Stimulated activated naive CD8-positive, alpha-beta T cell treated with anti-CD3 and anti-CD28 coated beads, Interleukin-15, amount 100 ng/mL, for 72 hours (primary cell): ENCODE measurements around the gene TNFSF9.

Experiments used
- ATAC-seq: fragments of 150-1000 bp; cut with Tn5 transposase; 2 replicates; pipeline ENCODE4 v1.10.0; 2021; ENCODE audit warnings: mild to moderate bottlenecking, moderate library complexity
- DNase-seq, 2 donors: peaks; one replicate each; pipeline ENCODE4 v3.0.0; 2021 to 2022
- H3K27ac Mint-ChIP-seq, 2 donors: one replicate each; pipeline ENCODE4 v1.8.0; 2022; ENCODE audit warnings: mild to moderate bottlenecking in 2 of 2, mixed read lengths in 2 of 2, moderate library complexity in 2 of 2
- H3K27me3 Mint-ChIP-seq: one replicate; pipeline ENCODE4 v1.8.0; 2022; ENCODE audit warnings: mixed read lengths
- H3K4me1 Mint-ChIP-seq: one replicate; pipeline ENCODE4 v1.8.0; 2022; ENCODE audit warnings: mild to moderate bottlenecking, mixed read lengths
- H3K4me3 Mint-ChIP-seq, 2 donors: one replicate each; pipeline ENCODE4 v1.8.0; 2022; ENCODE audit warnings: mild to moderate bottlenecking in 2 of 2, mixed read lengths in 2 of 2, moderate library complexity in 1 of 2
- H3K9me3 Mint-ChIP-seq, 2 donors: one replicate each; pipeline ENCODE4 v1.8.0; 2022; ENCODE audit warnings: mixed read lengths in 2 of 2

TNFSF9 gene

DNA sequence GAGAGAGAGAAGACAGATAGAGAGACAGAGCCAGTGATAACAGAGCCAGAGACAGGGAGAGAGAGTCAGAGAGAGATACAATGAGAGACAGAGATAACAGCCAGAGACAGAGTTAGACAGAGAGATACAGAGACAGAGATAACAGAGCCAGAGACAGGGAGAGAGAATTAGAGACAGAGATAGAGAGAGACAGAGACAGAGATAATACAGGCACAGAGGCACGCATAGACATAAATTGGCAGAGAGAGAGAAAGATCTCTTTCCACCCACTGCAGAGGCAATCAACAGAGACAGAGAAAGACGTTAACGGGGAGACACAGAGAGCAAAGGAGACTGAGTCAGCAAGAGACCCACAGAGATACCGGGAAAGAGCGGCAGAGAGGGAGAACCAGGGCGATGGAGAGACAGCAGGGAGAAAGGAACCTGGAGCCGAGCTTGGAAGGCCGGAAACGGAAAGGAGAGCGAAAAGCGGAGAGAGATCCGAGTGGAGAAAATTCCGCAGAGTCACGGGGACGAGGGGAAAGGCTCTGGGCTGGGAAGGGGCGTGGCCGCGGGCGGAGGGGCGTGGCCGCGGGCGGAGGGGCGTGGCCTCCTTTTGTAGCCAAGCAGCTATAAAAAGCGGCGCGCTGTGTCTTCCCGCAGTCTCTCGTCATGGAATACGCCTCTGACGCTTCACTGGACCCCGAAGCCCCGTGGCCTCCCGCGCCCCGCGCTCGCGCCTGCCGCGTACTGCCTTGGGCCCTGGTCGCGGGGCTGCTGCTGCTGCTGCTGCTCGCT lies at the start of gene TNFSF9:
Gene TNFSF9, plus strand, starts transcription at position 641 of the 777 bp plus-strand sequence. Its CDS starts 11 bp downstream, at position 652.
- DNase-seq (peak; percentile 76 to 80), ATAC-seq (peak; percentile 72)
- H3K4me3 Mint-ChIP-seq: peak within 1 kb of the TSS; percentile 79 to 87

DNA sequence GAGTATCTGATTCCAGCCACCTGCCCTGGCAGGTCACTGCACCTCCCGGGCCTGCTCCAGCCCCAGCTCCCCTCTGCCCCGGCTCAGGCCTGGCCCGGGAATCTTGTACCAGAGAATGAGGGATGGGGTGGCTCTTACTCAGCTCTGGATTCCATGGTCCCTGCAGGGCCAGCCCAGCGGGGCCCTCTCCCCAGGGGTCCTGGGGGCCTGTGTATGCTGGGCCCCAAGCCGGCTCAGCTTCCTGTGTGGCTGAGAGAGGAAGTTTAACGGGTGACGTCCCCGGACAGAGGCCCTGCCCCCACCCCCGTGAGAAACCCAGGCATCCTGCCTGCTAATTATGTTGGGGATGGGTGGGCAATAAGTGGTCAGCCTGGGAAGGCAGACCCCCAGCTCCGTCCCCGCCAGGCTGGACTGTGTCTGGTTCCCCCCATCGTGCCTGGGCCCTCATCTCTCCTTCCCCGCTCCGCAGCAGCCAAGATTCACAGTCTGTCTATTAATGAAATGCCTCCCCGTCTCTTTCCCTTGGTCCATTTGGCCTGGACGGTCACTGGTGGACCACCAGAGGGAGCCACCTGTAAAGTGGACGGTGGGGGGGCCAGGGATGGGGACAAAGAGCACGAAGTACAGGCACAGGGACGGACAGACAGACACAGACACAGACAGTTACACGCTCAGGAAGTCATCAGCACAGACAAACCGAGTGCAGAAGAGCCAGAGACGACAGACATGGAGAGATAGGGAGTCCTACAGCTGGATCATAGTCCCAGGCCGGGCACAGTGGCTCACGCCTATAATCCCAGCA lies 49.1 kb upstream of the TNFSF9 start, which contains the start of gene DENND1C:
Gene DENND1C, minus strand, starts transcription at position 247 of the 802 bp plus-strand sequence. Its CDS starts 92 bp downstream, at position 155.
- H3K4me3 Mint-ChIP-seq: peak within 1 kb of the TSS; percentile 83 to 93
- H3K27me3 Mint-ChIP-seq: no peaks in the 10 kb centered on the region
- peak within 1 kb of the TSS; percentile 96 to 97 for H3K27ac Mint-ChIP-seq
- DNase-seq (peak; percentile 67 to 79), ATAC-seq (peak; percentile 94)
- H3K4me1 Mint-ChIP-seq: peaks cover 39% of the 10 kb centered on the region
- no peaks in the 10 kb centered on the region for H3K9me3 Mint-ChIP-seq

More for the DNA sequence above, at the start of gene TNFSF9:
- Mint-ChIP-seq H3K4me1 (peaks cover 38% of the 10 kb centered on the region), H3K27ac (peak within 1 kb of the TSS; percentile 26 to 77), H3K27me3 (peaks cover 50% of the 10 kb centered on the region), H3K9me3 (no peaks in the 10 kb centered on the region)

- ATAC-seq (peak; percentile 21), DNase-seq (no peak)
- peaks cover 39% of the 10 kb centered on the region for H3K4me1 Mint-ChIP-seq
- no peaks in the 10 kb centered on the region for H3K9me3 Mint-ChIP-seq
- H3K4me3 Mint-ChIP-seq: peak overlapping the region; percentile 83 to 93
- H3K27ac Mint-ChIP-seq: peak overlapping the region; percentile 96 to 97
- no peaks in the 10 kb centered on the region for H3K27me3 Mint-ChIP-seq
Measured at GRCh38 chr19:6482343-6482686, 48.5 kb upstream of the TNFSF9 start.

- no peak overlapping the region for H3K27ac Mint-ChIP-seq
- no peak overlapping the region for H3K4me3 Mint-ChIP-seq
- peaks cover 39% of the 10 kb centered on the region for H3K4me1 Mint-ChIP-seq
- ATAC-seq (no peak), DNase-seq (no peak)
- no peaks in the 10 kb centered on the region for H3K9me3 Mint-ChIP-seq
- no peaks in the 10 kb centered on the region for H3K27me3 Mint-ChIP-seq
Measured at GRCh38 chr19:6483235-6483634, 47.6 kb upstream of the TNFSF9 start.

GRCh38 chr19:6484230-6484629 lies 46.6 kb upstream of the TNFSF9 start:
- no peak overlapping the region for H3K4me3 Mint-ChIP-seq
- DNase-seq: no peak

GRCh38 chr19:6484831-6485230 lies 46.0 kb upstream of the TNFSF9 start:
- peaks cover 39% of the 10 kb centered on the region for H3K4me1 Mint-ChIP-seq
- DNase-seq (no peak), ATAC-seq (no peak)
- H3K27ac Mint-ChIP-seq: no peak overlapping the region
- no peaks in the 10 kb centered on the region for H3K9me3 Mint-ChIP-seq
- H3K4me3 Mint-ChIP-seq: no peak overlapping the region
- H3K27me3 Mint-ChIP-seq: no peaks in the 10 kb centered on the region

More at GRCh38 chr19:6484230-6484629, 46.6 kb upstream of the TNFSF9 start:
- no peak for ATAC-seq
- H3K27me3 Mint-ChIP-seq: no peaks in the 10 kb centered on the region
- H3K27ac Mint-ChIP-seq: no peak overlapping the region
- peaks cover 40% of the 10 kb centered on the region for H3K4me1 Mint-ChIP-seq
- H3K9me3 Mint-ChIP-seq: no peaks in the 10 kb centered on the region

DNA sequence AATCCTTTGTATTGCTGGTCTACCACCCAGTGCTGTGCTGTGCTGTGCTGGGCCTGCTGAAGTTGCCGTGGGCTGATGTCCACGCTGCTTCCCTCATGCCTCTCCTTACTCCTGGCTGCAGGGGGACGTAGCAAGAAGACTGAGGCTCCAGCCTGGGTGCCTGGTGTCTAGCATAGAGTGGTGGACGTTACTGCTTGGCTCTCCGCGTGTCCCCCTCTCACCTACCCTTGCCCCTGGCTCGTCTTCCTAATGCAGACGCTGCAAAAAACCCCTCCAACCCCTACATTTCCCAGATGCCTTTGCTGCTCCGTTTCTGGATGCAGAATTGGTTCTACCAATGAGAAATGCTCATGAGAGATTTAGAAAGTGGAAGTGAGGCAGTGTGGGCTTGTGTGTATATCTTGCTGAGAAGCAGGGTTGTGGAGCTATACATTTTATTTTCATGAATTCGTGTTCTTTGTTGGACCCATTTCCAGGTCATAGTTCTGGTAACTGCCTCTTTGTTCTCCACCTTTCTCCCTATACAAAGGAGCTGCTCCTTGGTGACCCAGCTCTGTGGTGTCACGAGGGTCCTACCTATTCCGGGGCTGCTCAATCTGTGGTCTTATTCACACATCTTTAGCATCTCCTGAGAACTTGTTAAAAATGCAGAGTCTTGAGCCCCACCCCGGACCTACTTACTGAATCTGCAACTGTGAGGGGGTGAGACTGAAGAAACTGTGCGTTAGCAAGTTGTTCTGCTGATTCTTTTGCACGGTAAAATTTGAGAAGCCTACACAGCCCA lies 41.4 kb upstream of the TNFSF9 start:
- H3K4me3 Mint-ChIP-seq: peak overlapping the region; percentile 73 to 75
- H3K4me1 Mint-ChIP-seq: peaks cover 14% of the 10 kb centered on the region
- H3K27ac Mint-ChIP-seq: peak overlapping the region; percentile 61 to 86
- peak; percentile 78 for ATAC-seq
- DNase-seq: no peak
- no peaks in the 10 kb centered on the region for H3K27me3 Mint-ChIP-seq
- H3K9me3 Mint-ChIP-seq: peaks cover 7% of the 10 kb centered on the region in 2 donors

GRCh38 chr19:6490134-6490533 lies 40.7 kb upstream of the TNFSF9 start:
- H3K9me3 Mint-ChIP-seq: peaks cover 7% of the 10 kb centered on the region in 2 donors

DNA sequence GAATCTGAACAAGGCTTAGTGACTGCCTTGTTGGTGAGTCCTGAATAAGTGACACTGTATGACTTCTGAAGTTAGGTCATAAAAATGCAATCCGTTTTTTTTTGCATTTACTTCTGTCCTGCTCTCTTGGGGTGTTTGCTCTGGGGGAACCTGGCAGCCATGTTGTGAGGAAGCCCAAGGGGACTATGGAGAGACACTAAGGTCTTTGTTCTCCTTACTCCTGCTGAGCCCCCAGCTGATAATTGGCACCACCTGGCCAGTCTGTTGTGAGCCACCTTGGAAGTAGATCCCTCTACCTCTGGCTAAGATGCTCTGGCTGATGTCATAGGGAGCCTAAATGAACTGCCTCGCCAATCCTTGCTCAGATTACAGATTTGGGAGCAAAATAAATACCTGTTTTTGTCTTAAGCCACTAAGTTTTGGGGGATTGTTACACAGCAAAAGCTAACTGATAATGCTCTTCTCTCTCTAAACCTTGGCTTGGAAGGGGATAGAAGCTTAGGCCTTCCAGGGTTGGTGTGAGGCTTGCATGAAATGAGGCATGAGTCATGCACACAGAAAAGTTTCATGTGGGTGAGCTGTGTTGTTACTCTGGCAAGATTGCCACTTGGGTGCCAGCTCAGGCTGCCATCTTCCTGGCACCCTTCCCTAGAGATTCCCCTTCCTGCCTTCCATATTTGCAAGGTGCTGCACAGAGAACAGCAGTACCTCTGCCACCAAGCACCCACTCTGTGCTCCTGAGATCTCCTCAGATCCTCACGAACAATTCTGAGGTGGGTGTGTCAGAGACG lies 38.8 kb upstream of the TNFSF9 start:
- no peak overlapping the region for H3K4me3 Mint-ChIP-seq
- no peaks in the 10 kb centered on the region for H3K27me3 Mint-ChIP-seq
- no peak for DNase-seq
- no peak overlapping the region for H3K27ac Mint-ChIP-seq
- peaks cover 14% of the 10 kb centered on the region for H3K4me1 Mint-ChIP-seq
- peaks cover 7% of the 10 kb centered on the region in 2 donors for H3K9me3 Mint-ChIP-seq
- ATAC-seq: peak; percentile 49

More at GRCh38 chr19:6490134-6490533, 40.7 kb upstream of the TNFSF9 start:
- Mint-ChIP-seq H3K27me3 (no peaks in the 10 kb centered on the region), H3K27ac (peak overlapping the region in 1 of 2 donors; percentile 86), H3K4me3 (peak overlapping the region; percentile 73 to 75), H3K4me1 (peaks cover 14% of the 10 kb centered on the region)
- no peak for DNase-seq
- ATAC-seq: no peak

DNA sequence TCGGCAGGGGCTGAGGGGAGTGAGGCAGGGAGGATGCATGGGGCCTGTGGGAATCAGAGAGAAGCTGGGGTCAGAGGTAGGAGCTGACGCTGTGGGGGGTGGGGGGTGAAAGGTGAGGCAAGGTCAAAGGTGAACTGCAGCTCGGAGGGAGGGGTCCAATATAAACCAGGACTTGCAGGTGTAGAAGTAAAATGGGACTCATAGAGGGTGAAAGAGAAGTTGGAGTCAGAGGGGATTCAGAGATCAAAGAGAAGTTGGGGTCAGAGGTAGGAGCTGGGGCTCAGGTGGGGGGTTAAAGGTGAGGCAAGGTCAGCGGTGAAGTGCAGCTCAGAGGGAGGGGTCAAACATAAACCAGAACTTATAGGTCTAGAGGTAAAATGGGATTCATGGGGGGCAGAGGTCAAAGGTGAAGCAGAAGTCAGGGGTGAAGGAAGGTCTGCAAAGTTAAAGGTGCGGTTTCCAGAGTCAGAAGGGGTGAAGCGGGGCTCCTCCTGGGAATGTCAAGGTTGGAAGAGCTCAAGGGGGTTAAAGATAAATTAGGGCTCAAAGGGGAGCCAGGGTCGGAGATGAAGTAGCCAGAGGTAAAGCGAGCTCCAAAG lies 36.3 kb upstream of the TNFSF9 start:
- H3K27ac Mint-ChIP-seq: no peak overlapping the region
- ATAC-seq: no peak
- no peaks in the 10 kb centered on the region for H3K27me3 Mint-ChIP-seq
- peaks cover 7% of the 10 kb centered on the region in 2 donors for H3K9me3 Mint-ChIP-seq
- DNase-seq: no peak
- no peak overlapping the region for H3K4me3 Mint-ChIP-seq
- H3K4me1 Mint-ChIP-seq: peaks cover 9% of the 10 kb centered on the region

GRCh38 chr19:6495947-6496346 lies 34.9 kb upstream of the TNFSF9 start:
- no peak for ATAC-seq
- no peak for DNase-seq
- Mint-ChIP-seq H3K4me1 (peaks cover 7% of the 10 kb centered on the region), H3K9me3 (peaks cover 7% of the 10 kb centered on the region in 2 donors), H3K27ac (peak overlapping the region in 1 of 2 donors; percentile 12), H3K27me3 (peaks cover under 1% of the 10 kb centered on the region), H3K4me3 (no peak overlapping the region)

DNA sequence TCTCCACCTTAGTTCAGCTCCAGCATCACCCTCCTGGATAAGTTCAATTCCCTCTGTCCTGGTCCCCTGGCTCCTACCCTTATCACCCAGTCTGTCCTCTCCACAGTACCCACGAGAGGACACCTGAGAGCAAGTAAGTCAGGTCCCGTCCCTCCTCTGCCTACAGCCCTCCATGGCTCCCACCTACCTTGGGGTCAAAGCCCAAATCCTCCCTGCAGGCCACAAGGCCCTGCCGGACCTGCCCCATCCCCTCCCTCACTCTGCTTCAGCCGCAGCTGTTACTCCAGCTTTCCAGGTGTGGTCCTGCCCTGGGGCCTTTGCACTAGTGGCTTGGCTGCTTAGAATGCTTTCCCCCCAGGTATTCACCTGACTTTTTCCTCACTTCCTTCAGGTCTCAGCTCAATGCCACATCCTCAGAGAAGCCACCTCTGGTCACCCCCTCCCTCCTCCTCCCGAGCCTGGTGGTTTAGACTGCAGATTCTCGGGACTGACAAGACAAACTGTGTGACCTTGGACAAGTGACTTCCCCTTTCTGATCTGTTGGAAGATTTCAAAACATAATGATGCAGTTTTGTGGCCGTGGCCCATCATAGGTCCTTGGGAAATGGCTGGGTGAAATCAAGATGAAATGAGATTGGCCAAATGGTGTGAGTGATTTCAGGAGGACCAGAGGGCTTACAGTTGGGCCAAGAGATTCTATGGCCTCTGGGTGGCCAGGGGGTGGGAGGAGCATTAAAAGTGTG lies 32.4 kb upstream of the TNFSF9 start:
- ATAC-seq: no peak
- H3K4me1 Mint-ChIP-seq: peaks cover 15% of the 10 kb centered on the region
- H3K27me3 Mint-ChIP-seq: peaks cover 8% of the 10 kb centered on the region
- H3K9me3 Mint-ChIP-seq: no peaks in the 10 kb centered on the region
- H3K4me3 Mint-ChIP-seq: no peak overlapping the region
- H3K27ac Mint-ChIP-seq: no peak overlapping the region
- no peak for DNase-seq

DNA sequence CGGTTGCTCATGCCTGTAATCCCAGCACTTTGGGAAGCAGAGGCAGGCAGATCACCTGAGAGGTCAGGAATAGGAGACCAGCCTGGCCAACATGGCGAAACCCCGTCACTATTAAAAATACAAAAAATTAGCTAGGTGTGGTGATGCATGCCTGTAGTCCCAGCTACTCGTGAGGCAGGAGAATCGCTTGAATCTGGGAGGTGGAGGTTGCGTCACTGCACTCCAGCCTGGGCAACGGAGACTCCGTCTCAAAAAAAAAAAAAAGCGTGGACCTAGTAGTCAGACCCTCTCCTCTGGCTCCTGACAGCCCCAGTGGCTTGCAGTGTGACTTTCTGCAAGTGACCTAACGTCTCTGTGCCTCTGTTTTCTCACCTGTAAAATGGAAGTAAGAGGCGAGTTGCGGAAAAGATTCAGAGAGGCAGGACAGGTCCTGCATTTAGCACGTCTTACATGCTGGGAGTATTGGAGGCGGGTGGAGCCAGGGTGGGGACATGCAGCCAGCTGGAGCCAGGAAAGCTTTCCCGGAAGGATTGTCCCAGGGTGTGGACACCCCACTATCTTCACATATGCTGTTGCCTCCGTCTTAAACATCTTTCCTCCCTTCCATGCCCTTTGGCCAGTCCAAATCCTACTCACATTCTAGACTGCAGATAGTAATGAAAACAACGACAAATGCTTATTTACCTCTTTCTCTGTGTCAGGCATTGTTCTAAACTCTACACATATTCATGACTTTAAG lies 31.6 kb upstream of the TNFSF9 start:
- no peak for DNase-seq
- ATAC-seq: no peak
- Mint-ChIP-seq H3K27ac (no peak overlapping the region), H3K27me3 (peaks cover 8% of the 10 kb centered on the region), H3K9me3 (no peaks in the 10 kb centered on the region), H3K4me1 (peaks cover 20% of the 10 kb centered on the region), H3K4me3 (no peak overlapping the region)
